Left lung (tissue), 10 donors: ENCODE results near the gene LHCGR. TPM values are rescaled to one million over a fixed set of nuclear protein-coding genes. Genes with fewer than 3 reads are reported as not detected.
"Not testable (repeated sequence)": the region's sequence is repeated elsewhere in the genome, so short reads cannot be mapped to it uniquely, and the experiment has no call there.

Experiments used
- ATAC-seq: fragments of 200-7000 bp; cut with Tn5 transposase; one replicate; pipeline ENCODE4 v1.9.1; 2020; ENCODE audit warnings: moderate library complexity
- DNase-seq, 4 donors: peaks; one replicate each; pipeline ENCODE4 v3.0.0-alpha.2; 2013 to 2020
- H3K27ac ChIP-seq, 2 donors: fragments of 200-600 bp; sonication (generic) in 1 of 2; one replicate each; pipeline versions ENCODE4 v1.5.0 to v1.8.0; 2020 to 2021
- H3K27me3 ChIP-seq, 2 donors: fragments of 200-600 bp; sonication (generic) in 1 of 2; one replicate each; pipeline versions ENCODE4 v1.5.0 to v1.8.0; 2020 to 2021
- H3K36me3 ChIP-seq, 2 donors: fragments of 200-600 bp; sonication (generic) in 1 of 2; one replicate each; pipeline versions ENCODE4 v1.5.0 to v1.8.0; 2020 to 2021
- H3K4me1 ChIP-seq, 2 donors: fragments of 200-600 bp; one replicate each; pipeline ENCODE4 v1.8.0; 2021
- H3K4me3 ChIP-seq, 2 donors: fragments of 200-600 bp; sonication (generic) in 1 of 2; one replicate each; pipeline versions ENCODE4 v1.5.0 to v1.8.0; 2020 to 2021; ENCODE audit warnings: mild to moderate bottlenecking in 1 of 2
- H3K9me3 ChIP-seq, 2 donors: fragments of 200-600 bp; sonication (generic) in 1 of 2; one replicate each; pipeline versions ENCODE4 v1.5.0 to v1.8.0; 2020 to 2021
- CTCF ChIP-seq, 2 donors: fragments of 200-600 bp; sonication (generic) in 1 of 2; IDR thresholded peaks; one replicate each; pipeline versions ENCODE4 v1.5.0 to v1.8.0; 2021; ENCODE audit warnings: antibody characterized with exemption in 2 of 2
- intact Hi-C, 2 donors: fragments of 100-400 bp; cut with DNase I; formaldehyde crosslinking; loops; one replicate each; pipeline versions ENCODE4 v1.11.2 to v1.14.2; 2022
- polyA plus RNA-seq, 6 donors: library from polyadenylated mRNA; unstranded; fragments of 120-200 nt; gene quantifications; one replicate each; pipeline ENCODE4 v1.2.1, GENCODE V29; 2013; ENCODE audit not compliant: insufficient read length in 6 of 6
- total RNA-seq, 2 donors: library from RNA; stranded (reverse); fragmentation: NEBNext Ultra II Directional; extraction: Animal tissue kit (Norgen Biotek cat#: 25700); gene quantifications; one replicate each; pipeline ENCODE4 v1.2.1, GENCODE V29; 2021
- donor health status: DM: no; HTN: yes; CAD: no.
- donor health status: DM: no; HTN: no; CAD: no.

The LHCGR gene
- total and polyA plus RNA-seq, 8 donors, result 0.08 to 0.21 (median 0.14) TPM; not detected in 2

GRCh38 chr2:48750128-48750739 lies 5.3 kb downstream of the LHCGR start:
- DNase-seq, result no peak
- TF ChIP-seq CTCF (IDR thresholded peaks at IDR 0.05), result no peak
- Histone ChIP-seq H3K9me3 (no peaks in the 10 kb centered on the region), H3K27ac (no peak overlapping the region), H3K4me1 (no peaks in the 10 kb centered on the region), H3K27me3 (peaks cover 2 to 14% of the 10 kb centered on the region in 2 donors), H3K36me3 (no peaks in the 10 kb centered on the region), H3K4me3 (no peak overlapping the region)
- no peak for ATAC-seq
- intact Hi-C loops, result no loop called here

- Histone ChIP-seq H3K36me3 (no peaks in the 10 kb centered on the region), H3K9me3 (peaks cover 0 to 2% of the 10 kb centered on the region in 2 donors), H3K27ac (no peak overlapping the region), H3K4me1 (no peaks in the 10 kb centered on the region), H3K4me3 (no peak overlapping the region), H3K27me3 (peaks cover 0 to 7% of the 10 kb centered on the region in 2 donors)
- ATAC-seq, result no peak
- intact Hi-C loops, result no loop called here
- no peak for TF ChIP-seq CTCF (IDR thresholded peaks at IDR 0.05)
- no peak for DNase-seq
Measured at GRCh38 chr2:48749291-48750127, 6.0 kb downstream of the LHCGR start.

- no peak for ATAC-seq
- no peak overlapping the region for H3K27ac ChIP-seq
- intact Hi-C loops, result no loop called here
- no peak overlapping the region for H3K4me3 ChIP-seq
- H3K27me3 ChIP-seq, result no peaks in the 10 kb centered on the region
- no peak for TF ChIP-seq CTCF (IDR thresholded peaks at IDR 0.05)
- peaks cover 0 to 2% of the 10 kb centered on the region in 2 donors for H3K9me3 ChIP-seq
- H3K4me1 ChIP-seq, result no peaks in the 10 kb centered on the region
- no peaks in the 10 kb centered on the region for H3K36me3 ChIP-seq
- no peak for DNase-seq
Measured at GRCh38 chr2:48747319-48747718, 8.2 kb downstream of the LHCGR start.

- DNase-seq, H3K4me3 ChIP-seq, ATAC-seq, H3K27ac ChIP-seq, H3K27me3 ChIP-seq, intact Hi-C loops, H3K4me1 ChIP-seq, H3K36me3 ChIP-seq, H3K9me3 ChIP-seq: not testable (repeated sequence)
Measured at GRCh38 chr2:48739236-48739635, 16.3 kb downstream of the LHCGR start.

GRCh38 chr2:48738806-48739205 lies 16.7 kb downstream of the LHCGR start:
- DNase-seq, result no peak
- no peak overlapping the region for H3K4me3 ChIP-seq
- H3K27me3 ChIP-seq, result no peaks in the 10 kb centered on the region
- H3K27ac ChIP-seq, result no peak overlapping the region
- H3K9me3 ChIP-seq, result no peaks in the 10 kb centered on the region
- no peaks in the 10 kb centered on the region for H3K4me1 ChIP-seq
- no peaks in the 10 kb centered on the region for H3K36me3 ChIP-seq
- intact Hi-C loops, result no loop called here
- no peak for ATAC-seq
- no peak for TF ChIP-seq CTCF (IDR thresholded peaks at IDR 0.05)
